GM19452 (cell line): Measurements from ENCODE around the gene ALG1L2.
"Not testable (repeated sequence)": the region's sequence is repeated elsewhere in the genome, so short reads cannot be mapped to it uniquely, and the experiment has no call there.

ENCODE experiments used
- ATAC-seq: cut with Tn5 transposase; IDR thresholded peaks from one replicate; pipeline ENCODE4 v1.9.1; 2021; ENCODE audit not compliant: unreplicated experiment

ALG1L2 gene

GRCh38 chr3:130093741-130094391 lies 12.2 kb downstream of the ALG1L2 start:
- no peak for ATAC-seq

- not testable (repeated sequence) for ATAC-seq
Measured at GRCh38 chr3:130094491-130094941, 12.9 kb downstream of the ALG1L2 start.

GRCh38 chr3:130095858-130096257 lies 14.2 kb downstream of the ALG1L2 start:
- not testable (repeated sequence) for ATAC-seq

- not testable (repeated sequence) for ATAC-seq
Measured at GRCh38 chr3:130097096-130097495, 15.5 kb downstream of the ALG1L2 start.

GRCh38 chr3:130097690-130098638 lies 16.3 kb downstream of the ALG1L2 start:
- ATAC-seq: not testable (repeated sequence)

GRCh38 chr3:130098639-130099385 lies 17.2 kb downstream of the ALG1L2 start:
- ATAC-seq: not testable (repeated sequence)

- not testable (repeated sequence) for ATAC-seq
Measured at GRCh38 chr3:130102545-130102944, 20.9 kb downstream of the ALG1L2 start.

- not testable (repeated sequence) for ATAC-seq
Measured at GRCh38 chr3:130104191-130104590, 22.6 kb downstream of the ALG1L2 start.

GRCh38 chr3:130107333-130107995 lies 25.8 kb downstream of the ALG1L2 start:
- ATAC-seq: not testable (repeated sequence)

- not testable (repeated sequence) for ATAC-seq
Measured at GRCh38 chr3:130108836-130109585, 27.4 kb downstream of the ALG1L2 start.

- ATAC-seq: not testable (repeated sequence)
Measured at GRCh38 chr3:130110386-130111169, 28.9 kb downstream of the ALG1L2 start.

- ATAC-seq: peak; percentile 99
Measured at GRCh38 chr3:130111185-130111864, 29.7 kb downstream of the ALG1L2 start.

- ATAC-seq: peak; percentile 64
Measured at GRCh38 chr3:130111865-130112747, 30.5 kb downstream of the ALG1L2 start.

GRCh38 chr3:130112748-130113073 lies 31.1 kb downstream of the ALG1L2 start:
- not testable (repeated sequence) for ATAC-seq

- ATAC-seq: not testable (repeated sequence)
Measured at GRCh38 chr3:130115400-130115799, 33.8 kb downstream of the ALG1L2 start.

- ATAC-seq: no peak
Measured at GRCh38 chr3:130117933-130118332, 36.3 kb downstream of the ALG1L2 start.

GRCh38 chr3:130119824-130120223 lies 38.2 kb downstream of the ALG1L2 start:
- ATAC-seq: not testable (repeated sequence)

- not testable (repeated sequence) for ATAC-seq
Measured at GRCh38 chr3:130120291-130120690, 38.7 kb downstream of the ALG1L2 start.
